PC-9 (cell line): Measurements from ENCODE around the gene DVL1. TPM values are rescaled to one million over a fixed set of nuclear protein-coding genes. Genes with fewer than 3 reads are reported as not detected.
A peak's percentile ranks its signal among the peaks of the same experiment; 100 is the strongest.

Source experiments
- BruUV-seq: library from RNA; stranded (reverse); fragments of 400-500 nt; replicated peaks from 2 replicates; lab custom pipeline; 2021; lab: Mats Ljungman, UMichigan
- CTCF ChIA-PET: fragments of 300-600 bp; sonication (Branson Sonifier 250); formaldehyde crosslinking; loops from one replicate; lab custom pipeline; 2022; ENCODE audit warnings: antibody characterized with exemption; lab: Charles Lee
- POLR2A ChIA-PET: fragments of 300-600 bp; sonication (Branson Sonifier 250); formaldehyde crosslinking; loops from one replicate; lab custom pipeline; 2022; ENCODE audit warnings: antibody characterized with exemption; ENCODE audit not compliant: unreplicated experiment; lab: Charles Lee
- DNase-seq, 2 experiments: peaks; one replicate each; pipeline versions ENCODE4 v3.0.0 to v3.0.0-alpha.2; 2015 to 2022; ENCODE audit warnings: mixed read lengths in 1 of 2
- H2AFZ ChIP-seq: fragments of 200-600 bp; sonication (generic); 2 replicates; pipeline ENCODE4 v1.8.1; 2017; ENCODE audit warnings: antibody characterized with exemption
- H3F3A ChIP-seq: fragments of 200-600 bp; sonication (generic); 2 replicates; pipeline ENCODE4 v1.8.1; 2017; ENCODE audit warnings: antibody characterized with exemption, mild to moderate bottlenecking, low read depth; ENCODE audit not compliant: insufficient read depth
- H3K27ac ChIP-seq: fragments of 200-600 bp; sonication (generic); 2 replicates; pipeline ENCODE4 v1.6.1; 2016; ENCODE audit warnings: mixed run types
- H3K27me3 ChIP-seq: fragments of 200-600 bp; sonication (generic); 2 replicates; pipeline ENCODE4 v1.6.1; 2016; ENCODE audit warnings: low read depth, mixed run types; ENCODE audit not compliant: insufficient read depth
- H3K36me3 ChIP-seq: fragments of 200-600 bp; sonication (generic); 2 replicates; pipeline ENCODE4 v1.6.1; 2016; ENCODE audit warnings: low read depth, mixed run types
- H3K4me1 ChIP-seq: fragments of 200-600 bp; sonication (generic); replicated peaks from 2 replicates; pipeline ENCODE4 v1.6.1; 2016; ENCODE audit warnings: mixed run types; ENCODE audit not compliant: insufficient read depth
- H3K4me2 ChIP-seq: fragments of 200-600 bp; sonication (generic); 2 replicates; pipeline ENCODE4 v1.6.1; 2017; ENCODE audit warnings: mixed run types
- H3K4me3 ChIP-seq: fragments of 200-600 bp; sonication (generic); 2 replicates; pipeline ENCODE4 v1.6.1; 2016; ENCODE audit warnings: mixed run types
- H3K79me2 ChIP-seq: fragments of 200-600 bp; sonication (generic); 2 replicates; pipeline ENCODE4 v1.6.1; 2017; ENCODE audit warnings: low read depth, mixed run types
- H3K9me2 ChIP-seq: fragments of 200-600 bp; sonication (generic); 2 replicates; pipeline ENCODE4 v1.8.1; 2017; ENCODE audit warnings: mild to moderate bottlenecking; ENCODE audit not compliant: insufficient read depth
- H3K9me3 ChIP-seq: fragments of 200-600 bp; sonication (generic); 2 replicates; pipeline ENCODE4 v1.8.1; 2016; ENCODE audit warnings: low read depth; ENCODE audit not compliant: insufficient read depth
- H4K20me1 ChIP-seq: fragments of 200-600 bp; sonication (generic); 2 replicates; pipeline ENCODE4 v1.8.1; 2017; ENCODE audit not compliant: insufficient read depth
- EZH2 ChIP-seq: fragments of 200-600 bp; sonication (generic); IDR thresholded peaks from 2 replicates; pipeline ENCODE4 v1.8.0; 2017; ENCODE audit warnings: antibody characterized with exemption, low read depth
- intact Hi-C: fragments of 100-400 bp; cut with micrococcal nuclease; formaldehyde crosslinking; loops from one replicate; pipeline ENCODE4 v1.10.0; 2022; ENCODE audit not compliant: unreplicated experiment
- total RNA-seq: library from RNA; stranded (reverse); gene quantifications from 2 replicates; pipeline ENCODE4 v1.2.3, GENCODE V29; 2021
- TF ChIP-seq, protein P1 (sequence below): fragments of 200-600 bp; sonication (generic); conservative IDR thresholded peaks from 2 replicates; pipeline ENCODE4 v1.6.1; 2017; ENCODE audit warnings: mixed run types, antibody characterized with exemption, mild to moderate bottlenecking, moderate library complexity

The DVL1 gene
- total RNA-seq, 1 experiment from 2014 or later: 95.8 TPM

- ChIA-PET POLR2A (interaction anchor here (0.6 kb wide), 1 partner anchor 186 kb away, joined by 4 read pairs; no protein-coding TSS in a partner anchor), CTCF (interaction anchor here (0.6 to 1.0 kb wide), 2 partner anchors 27 to 479 kb away, joined by 4 read pairs; partner anchors contain the start of gene AURKAIP1)
- H3K4me3 ChIP-seq: peak overlapping the region; percentile 85
- H4K20me1 ChIP-seq: no peaks in the 10 kb centered on the region
- DNase-seq: no peak
- peak overlapping the region; percentile 16 for H2AFZ ChIP-seq
- no peaks in the 10 kb centered on the region for H3K9me2 ChIP-seq
- TF ChIP-seq, protein P1, sequence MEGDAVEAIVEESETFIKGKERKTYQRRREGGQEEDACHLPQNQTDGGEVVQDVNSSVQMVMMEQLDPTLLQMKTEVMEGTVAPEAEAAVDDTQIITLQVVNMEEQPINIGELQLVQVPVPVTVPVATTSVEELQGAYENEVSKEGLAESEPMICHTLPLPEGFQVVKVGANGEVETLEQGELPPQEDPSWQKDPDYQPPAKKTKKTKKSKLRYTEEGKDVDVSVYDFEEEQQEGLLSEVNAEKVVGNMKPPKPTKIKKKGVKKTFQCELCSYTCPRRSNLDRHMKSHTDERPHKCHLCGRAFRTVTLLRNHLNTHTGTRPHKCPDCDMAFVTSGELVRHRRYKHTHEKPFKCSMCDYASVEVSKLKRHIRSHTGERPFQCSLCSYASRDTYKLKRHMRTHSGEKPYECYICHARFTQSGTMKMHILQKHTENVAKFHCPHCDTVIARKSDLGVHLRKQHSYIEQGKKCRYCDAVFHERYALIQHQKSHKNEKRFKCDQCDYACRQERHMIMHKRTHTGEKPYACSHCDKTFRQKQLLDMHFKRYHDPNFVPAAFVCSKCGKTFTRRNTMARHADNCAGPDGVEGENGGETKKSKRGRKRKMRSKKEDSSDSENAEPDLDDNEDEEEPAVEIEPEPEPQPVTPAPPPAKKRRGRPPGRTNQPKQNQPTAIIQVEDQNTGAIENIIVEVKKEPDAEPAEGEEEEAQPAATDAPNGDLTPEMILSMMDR: no peak
- no peak for TF ChIP-seq EZH2
- H3K27me3 ChIP-seq: no peaks in the 10 kb centered on the region
- H3K9me3 ChIP-seq: no peaks in the 10 kb centered on the region
- no peaks in the 10 kb centered on the region for H3K36me3 ChIP-seq
- intact Hi-C loops: loop anchor here (5.0 to 10.0 kb wide), 2 partner anchors 76 to 86 kb away; partner anchors contain the start of genes UBE2J2 and VWA1
- H3K4me2 ChIP-seq: peak overlapping the region; percentile 93
- H3K4me1 ChIP-seq: peaks cover 41% of the 10 kb centered on the region
- H3F3A ChIP-seq: peaks cover 65% of the 10 kb centered on the region
- peaks cover 49% of the 10 kb centered on the region for H3K79me2 ChIP-seq
- H3K27ac ChIP-seq: peak overlapping the region; percentile 56
- BruUV-seq: no TSS peak
These were observed 580 bp downstream of the DVL1 start for GRCh38 chr1:1348420-1349255.

DNA sequence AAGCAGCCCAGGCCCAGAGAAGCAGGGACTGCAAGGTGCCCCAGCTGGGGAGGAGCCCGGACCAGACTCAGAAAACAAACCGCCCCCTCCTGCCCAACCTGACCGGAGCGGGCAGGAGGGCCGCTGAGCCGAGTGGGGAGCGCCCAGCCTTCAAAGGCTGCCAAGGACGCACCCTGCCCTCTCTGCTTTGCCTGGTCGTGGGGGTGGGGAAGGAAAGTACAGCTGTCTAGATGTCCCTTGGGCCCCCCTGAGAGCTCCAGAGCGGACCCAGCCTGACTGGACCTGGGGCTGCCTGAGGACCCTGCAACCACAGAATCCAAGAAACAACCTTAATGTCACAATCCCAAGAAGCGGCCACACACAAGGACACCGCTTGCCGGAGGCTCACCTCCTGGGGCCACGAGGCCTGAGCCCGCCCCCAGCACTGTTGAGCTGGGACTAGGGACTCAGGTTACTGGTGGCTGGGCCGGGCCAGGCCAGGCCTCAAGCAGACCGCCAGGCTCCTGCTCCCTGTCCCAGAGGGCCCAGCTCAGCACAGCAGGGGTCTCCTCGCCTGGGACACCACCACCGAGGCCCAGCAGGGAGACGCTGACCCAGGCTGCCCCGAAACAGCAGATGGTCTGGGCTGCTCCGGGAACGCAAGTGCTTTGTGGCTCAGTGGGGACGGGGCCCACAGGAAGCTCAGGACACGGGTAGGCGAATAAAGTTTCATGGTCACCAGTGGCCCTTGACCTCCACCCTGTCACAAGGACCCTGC, 1.4 kb downstream of the DVL1 start:
- intact Hi-C loops: loop anchor here (5.0 to 10.0 kb wide), 2 partner anchors 76 to 87 kb away; partner anchors contain the start of genes UBE2J2 and VWA1
- Histone ChIP-seq H3K4me1 (peaks cover 49% of the 10 kb centered on the region), H3F3A (peaks cover 62% of the 10 kb centered on the region), H3K79me2 (peaks cover 57% of the 10 kb centered on the region), H3K27me3 (no peaks in the 10 kb centered on the region), H3K4me2 (peak overlapping the region; percentile 93), H3K9me3 (no peaks in the 10 kb centered on the region), H3K9me2 (no peaks in the 10 kb centered on the region), H2AFZ (peak overlapping the region; percentile 16; the same call in 1 of the 2 replicates), H3K4me3 (peak overlapping the region; percentile 85), H3K27ac (peak overlapping the region; percentile 56), H4K20me1 (no peaks in the 10 kb centered on the region), H3K36me3 (no peaks in the 10 kb centered on the region)
- DNase-seq: peak; percentile 77 to 78
- ChIA-PET POLR2A (interaction anchor here (0.5 to 0.7 kb wide), 3 partner anchors 185 to 340 kb away, joined by 3 to 5 read pairs (median 4); no protein-coding TSS in a partner anchor), CTCF (interaction anchor here (0.6 to 1.0 kb wide), 4 partner anchors 27 to 478 kb away, joined by 3 to 5 read pairs (median 4); partner anchors contain the start of gene AURKAIP1)
- TF ChIP-seq, protein P1: no peak
- TF ChIP-seq EZH2: no peak
- BruUV-seq: TSS peak; percentile 11
